Stimulated activated CD4-positive, alpha-beta T cell treated with anti-CD3 and anti-CD28 coated beads, Interleukin-4, amount 100 ng/mL, for 24 hours (primary cell): Measurements from ENCODE around the gene ITGB5.
"Not testable (repeated sequence)": the region's sequence is repeated elsewhere in the genome, so short reads cannot be mapped to it uniquely, and the experiment has no call there.

Source experiments
- DNase-seq: peaks from one replicate; pipeline ENCODE4 v3.0.0-alpha.2; 2020

Gene ITGB5

DNA sequence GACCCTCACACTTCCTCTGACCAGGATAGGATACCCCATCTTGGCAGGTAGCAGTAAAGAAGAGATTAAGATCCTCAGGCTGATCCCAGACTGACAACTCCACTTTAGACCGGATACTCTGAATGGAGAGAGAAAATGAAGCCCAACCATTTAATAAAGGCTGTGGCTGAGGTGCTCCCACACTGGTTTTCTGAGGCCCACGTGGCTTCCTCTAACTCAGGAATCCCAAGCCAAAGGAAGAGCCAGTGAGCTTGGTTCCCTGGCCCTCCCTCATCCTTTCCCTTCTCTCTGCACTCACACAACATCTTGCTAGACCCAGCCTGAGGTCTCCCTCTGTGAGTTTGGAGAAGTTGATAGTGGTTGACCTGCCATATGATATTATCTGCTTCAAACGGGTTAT, 78.1 kb downstream of the ITGB5 start:
- no peak for DNase-seq

DNA sequence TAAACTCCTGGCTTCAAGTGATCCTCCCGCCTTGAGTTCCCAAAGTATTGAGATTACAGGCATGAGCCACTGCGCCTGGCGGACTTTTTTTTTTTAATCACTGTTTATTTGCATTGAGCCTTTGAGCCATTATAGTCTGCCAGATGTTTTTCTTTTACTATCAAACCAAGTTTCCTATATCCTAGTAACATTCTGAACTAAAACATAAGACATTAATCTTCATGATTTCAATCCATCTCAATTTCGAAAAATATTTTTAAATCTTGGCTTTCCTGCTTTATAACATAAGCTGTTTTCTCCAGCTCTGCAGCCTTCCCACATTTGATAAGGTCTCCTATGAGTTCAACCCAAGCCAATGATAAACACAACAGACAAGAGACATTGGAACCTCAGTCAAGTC, 81.5 kb downstream of the ITGB5 start:
- DNase-seq, result no peak

GRCh38 chr3:124804875-124805274, 82.3 kb downstream of the ITGB5 start:
- no peak for DNase-seq

DNA sequence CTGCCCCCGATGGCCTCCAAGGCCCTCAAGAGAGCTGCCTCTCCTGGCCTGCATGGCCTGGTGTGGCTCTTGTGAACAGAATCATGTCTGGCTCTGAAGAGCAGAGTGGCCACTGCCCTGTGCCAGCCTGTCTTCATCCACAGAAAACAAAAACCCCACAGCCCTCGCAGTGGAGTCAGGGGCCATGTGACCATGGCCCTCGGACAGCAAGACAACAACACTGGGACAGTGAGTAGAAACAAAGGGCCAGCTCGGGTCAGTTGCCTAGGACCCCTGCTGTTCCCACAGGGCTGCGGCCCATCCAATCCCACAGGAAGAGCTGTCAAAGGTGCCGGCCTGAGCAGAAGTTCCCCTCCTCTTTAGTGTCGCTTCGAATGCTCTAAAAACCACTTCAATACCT, 84.5 kb downstream of the ITGB5 start:
- no peak for DNase-seq

GRCh38 chr3:124802061-124802698, 85.0 kb downstream of the ITGB5 start:
- DNase-seq, result no peak

GRCh38 chr3:124800511-124801258, 86.5 kb downstream of the ITGB5 start:
- no peak for DNase-seq

DNA sequence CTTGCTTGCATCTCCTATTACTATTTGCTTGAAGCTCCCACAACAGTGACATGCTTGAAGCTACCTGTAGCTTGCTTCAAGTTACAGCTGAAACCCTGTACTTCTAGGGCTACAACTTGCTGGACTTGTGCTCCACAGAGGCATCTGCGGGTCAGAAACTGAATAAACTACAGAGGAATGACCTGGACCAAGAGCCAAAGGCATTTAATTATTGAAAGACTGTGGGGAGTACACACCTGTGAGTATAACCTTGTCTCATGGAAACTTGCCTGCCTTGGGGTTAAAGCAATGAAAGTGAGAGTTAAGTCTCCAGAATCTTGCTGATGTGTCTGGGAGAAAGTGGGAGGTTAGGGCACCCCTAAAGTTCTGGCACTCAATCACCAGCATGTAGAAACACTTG, 87.1 kb downstream of the ITGB5 start:
- DNase-seq, result no peak

DNA sequence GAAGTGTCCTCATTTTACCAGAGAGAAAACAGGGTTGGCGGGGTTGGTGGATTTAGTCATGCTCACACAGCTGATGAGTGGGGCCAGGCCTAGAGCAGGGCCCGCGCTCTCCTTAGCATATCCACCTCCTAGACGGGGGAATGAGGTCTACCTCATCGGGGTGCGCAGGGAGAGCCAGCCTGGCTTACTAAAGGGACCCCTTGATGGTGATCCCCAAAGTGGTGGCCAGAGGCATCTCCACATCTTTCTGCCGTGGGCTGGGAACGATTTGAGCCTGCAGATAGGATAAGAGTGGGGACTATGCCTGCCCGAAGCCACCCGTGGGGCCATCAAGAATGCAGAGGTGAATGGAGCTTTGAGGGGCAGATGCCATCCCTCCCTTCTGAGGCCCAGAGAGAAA, 87.5 kb downstream of the ITGB5 start:
- no peak for DNase-seq

GRCh38 chr3:124797426-124797945, 89.7 kb downstream of the ITGB5 start:
- no peak for DNase-seq

- DNase-seq, result no peak
Measured at GRCh38 chr3:124796477-124796876, 90.7 kb downstream of the ITGB5 start.

GRCh38 chr3:124793054-124793739, 94.0 kb downstream of the ITGB5 start:
- no peak for DNase-seq

DNA sequence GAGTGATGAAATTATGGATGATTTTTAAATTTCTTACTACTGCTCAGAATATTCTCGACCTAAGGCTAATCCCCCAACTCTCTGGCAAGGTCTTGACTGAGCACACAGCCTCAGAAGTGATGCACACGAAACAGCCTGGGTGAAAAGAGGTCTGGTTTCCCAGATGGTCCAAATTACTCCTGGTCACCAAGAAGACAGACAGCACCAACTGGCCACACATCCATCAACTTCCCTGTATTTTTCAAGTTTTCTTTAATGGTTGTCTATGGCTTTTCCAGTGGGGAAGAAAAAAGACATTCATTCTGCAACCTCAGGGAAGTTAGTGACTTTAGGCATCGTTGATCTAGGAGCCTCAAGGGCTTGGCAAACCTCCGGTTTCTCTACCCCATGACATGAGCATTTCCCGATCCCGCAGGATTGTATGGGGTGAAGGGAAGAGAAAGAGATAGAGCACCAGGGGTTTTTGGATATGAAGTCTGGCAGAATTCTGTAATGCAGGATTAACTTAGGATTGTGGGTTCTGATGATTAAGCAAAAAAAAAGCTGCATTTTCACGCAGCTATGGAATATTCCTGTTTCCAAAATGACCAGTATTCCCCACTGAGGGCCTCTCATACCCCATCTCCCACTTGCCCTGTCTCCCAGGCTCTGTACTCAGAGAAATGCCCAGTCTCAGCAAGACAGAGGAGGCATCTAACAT, 94.7 kb downstream of the ITGB5 start:
- DNase-seq, result no peak

DNA sequence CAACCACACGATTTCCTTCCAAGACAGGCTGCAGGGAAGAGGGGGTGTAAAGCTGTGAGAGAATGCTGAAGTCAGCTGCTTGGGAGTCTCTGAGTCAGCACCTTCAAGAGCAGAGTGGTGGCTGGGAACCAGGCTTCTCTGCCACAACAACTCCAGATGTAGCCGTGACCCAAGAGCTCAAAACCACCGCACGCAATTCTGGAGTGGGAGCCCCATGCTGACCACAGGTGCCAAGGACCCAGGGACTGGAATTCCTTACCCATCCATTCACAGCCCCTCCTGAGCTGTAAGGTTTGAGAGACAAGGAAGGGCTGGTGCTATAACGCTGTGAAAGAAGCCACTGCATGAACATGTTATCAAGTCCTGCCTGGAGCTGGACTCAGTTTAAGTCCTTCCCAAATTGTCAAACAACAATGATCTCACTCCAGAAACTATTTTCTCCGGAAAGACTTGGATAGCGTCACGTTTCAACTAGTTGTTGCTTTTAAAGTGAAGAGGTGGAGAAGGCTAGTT, 95.5 kb downstream of the ITGB5 start:
- no peak for DNase-seq

- DNase-seq, result no peak
Measured at GRCh38 chr3:124791142-124791541, 96.0 kb downstream of the ITGB5 start.

GRCh38 chr3:124789103-124789502, 98.1 kb downstream of the ITGB5 start:
- not testable (repeated sequence) for DNase-seq

GRCh38 chr3:124788254-124788745, 98.9 kb downstream of the ITGB5 start:
- no peak for DNase-seq

DNA sequence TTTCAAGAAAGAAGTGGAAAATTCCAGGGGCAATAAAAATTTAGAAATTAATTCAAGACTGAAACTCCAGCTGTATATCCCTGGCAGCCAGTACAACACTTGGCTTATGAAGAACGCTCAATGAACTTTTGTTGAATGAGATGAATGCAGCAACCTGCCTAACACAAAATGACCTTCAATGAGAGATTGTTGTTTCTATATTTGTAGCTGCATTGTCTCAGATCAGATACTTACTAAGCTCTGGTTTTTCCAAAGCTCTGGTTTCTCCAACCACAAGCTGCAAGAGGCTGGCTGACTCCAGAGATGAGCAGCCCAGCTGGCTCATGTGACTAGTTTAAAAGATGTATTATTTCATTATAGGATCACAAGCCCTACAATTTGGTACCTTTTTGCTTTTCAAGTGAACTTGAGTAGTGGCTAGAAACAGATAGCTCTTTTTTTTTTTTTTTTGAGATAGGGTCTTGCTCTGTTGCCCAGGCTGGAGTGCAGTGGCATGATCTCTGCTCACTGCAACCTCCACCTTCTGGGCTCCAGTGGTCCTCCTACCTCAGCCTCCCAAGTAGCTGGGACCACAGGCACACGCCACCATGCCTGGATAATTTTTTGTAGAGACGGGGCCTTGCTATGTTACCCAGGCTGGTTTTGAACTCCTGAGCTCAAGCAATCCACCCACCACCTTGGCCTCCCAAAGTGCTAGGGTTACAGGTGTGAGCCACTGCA, 99.5 kb downstream of the ITGB5 start:
- no peak for DNase-seq

DNA sequence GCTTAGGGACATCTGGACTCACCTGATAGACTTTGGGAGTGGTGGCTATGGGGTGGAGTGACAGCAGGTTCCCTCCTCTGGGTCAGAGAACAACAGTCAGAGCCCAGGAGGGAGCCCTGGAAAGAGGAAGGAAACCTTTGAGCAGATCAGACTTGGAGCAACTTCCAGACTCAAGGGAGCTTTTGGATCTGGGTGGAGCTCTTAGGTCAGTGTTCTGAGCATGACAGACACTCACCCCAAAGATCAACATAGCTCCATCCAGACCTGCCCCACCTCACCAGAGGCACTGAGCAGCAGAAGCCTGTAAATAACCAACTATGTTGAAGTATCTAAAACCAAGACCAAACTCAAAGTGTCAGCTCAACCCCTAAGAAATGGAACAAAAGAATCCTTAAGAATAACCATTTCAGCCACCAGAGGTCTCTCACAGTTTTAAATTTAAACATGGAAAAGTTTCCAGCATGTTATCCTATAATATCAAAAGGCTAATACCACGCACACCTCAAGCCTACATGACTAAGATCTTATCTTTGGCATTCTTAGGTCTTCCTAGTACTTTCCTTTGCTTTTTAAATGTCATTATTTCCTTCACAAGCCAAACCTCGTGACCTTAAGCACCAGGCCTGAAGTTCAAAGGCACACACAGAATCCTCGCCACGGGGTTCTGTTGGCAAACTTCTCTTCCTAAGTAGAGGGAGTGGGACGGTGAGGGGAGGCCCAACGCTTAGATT, 100.5 kb downstream of the ITGB5 start:
- no peak for DNase-seq

- DNase-seq, result no peak
Measured at GRCh38 chr3:124785973-124786372, 101.2 kb downstream of the ITGB5 start.

DNA sequence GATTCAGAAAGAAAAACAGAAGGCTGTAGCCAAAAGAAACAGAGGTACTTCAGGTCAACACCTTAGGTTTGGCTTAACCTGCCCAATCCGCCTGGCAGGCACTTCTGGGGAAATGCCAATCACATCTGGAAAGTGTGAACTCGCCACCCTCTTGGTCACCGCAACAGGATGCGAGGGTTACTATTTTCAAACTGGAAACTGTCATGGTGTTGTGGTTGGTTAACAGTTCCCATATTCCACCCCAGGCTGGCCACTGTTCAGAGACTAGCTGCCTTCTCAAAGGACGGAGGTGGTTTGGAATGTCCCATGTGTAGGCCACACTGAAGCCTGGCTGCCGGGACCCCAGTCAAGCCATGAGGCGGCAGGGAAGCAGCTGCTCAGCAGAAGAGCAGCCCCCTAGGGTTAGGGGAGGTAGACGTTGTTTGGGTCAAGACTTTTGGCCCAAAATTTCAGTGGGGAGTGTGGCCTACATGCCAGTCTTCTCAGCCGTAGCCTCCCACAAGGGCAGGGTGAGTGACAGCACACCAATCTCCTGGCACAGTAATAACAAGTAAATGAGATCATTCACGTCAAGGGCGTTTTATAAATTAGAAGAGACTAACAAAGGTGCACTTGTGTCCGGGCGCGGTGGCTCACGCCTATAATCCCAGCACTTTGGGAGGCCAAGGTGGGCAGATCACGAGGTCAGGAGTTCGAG, 102.3 kb downstream of the ITGB5 start:
- DNase-seq, result no peak

DNA sequence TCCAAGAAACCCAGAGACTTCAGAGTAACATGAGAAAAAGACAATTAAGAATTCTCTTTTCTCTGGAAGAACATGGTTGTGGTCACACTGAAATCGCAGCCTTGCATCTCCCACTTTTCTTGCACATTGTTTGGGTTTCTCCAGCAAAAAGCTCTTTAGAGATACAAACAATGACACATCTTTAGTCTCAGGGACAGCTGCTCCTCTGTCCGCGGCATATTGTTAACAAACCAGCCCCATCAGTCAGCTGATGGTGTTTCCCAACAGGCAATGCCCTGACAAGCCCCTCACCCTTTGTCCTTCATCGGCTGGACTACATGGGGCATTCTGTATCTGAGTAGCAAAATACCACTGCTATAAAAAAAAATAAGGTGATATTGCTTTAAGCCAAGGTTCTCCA, 103.5 kb downstream of the ITGB5 start:
- DNase-seq, result no peak
